Activated naive CD4-positive, alpha-beta T cell treated with anti-CD3 and anti-CD28 coated beads, Interleukin-2, amount 10 ng/mL, durations not matched to agents 7 days and 5 days (primary cell): ENCODE measurements around the gene ATP9A.
"Not testable (repeated sequence)": the region's sequence is repeated elsewhere in the genome, so short reads cannot be mapped to it uniquely, and the experiment has no call there.

ENCODE experiments used
- CTCF ChIA-PET: fragments of 350-600 bp; sonication (Branson Sonifier 250); formaldehyde crosslinking; loops from one replicate; lab custom pipeline; 2021; ENCODE audit warnings: antibody characterized with exemption; lab: Charles Lee
- DNase-seq: peaks from one replicate; pipeline ENCODE4 v3.0.0-alpha.2; 2020
- H3K27ac Mint-ChIP-seq: one replicate; pipeline ENCODE4 v1.8.0; 2021; ENCODE audit warnings: mild to moderate bottlenecking, moderate library complexity, mixed read lengths
- H3K27me3 Mint-ChIP-seq: one replicate; pipeline ENCODE4 v1.8.0; 2021; ENCODE audit warnings: mild to moderate bottlenecking, mixed read lengths
- H3K36me3 Mint-ChIP-seq: one replicate; pipeline ENCODE4 v1.8.0; 2021; ENCODE audit warnings: mixed read lengths
- H3K4me1 Mint-ChIP-seq: one replicate; pipeline ENCODE4 v1.8.0; 2021; ENCODE audit warnings: mixed read lengths
- H3K4me3 Mint-ChIP-seq: one replicate; pipeline ENCODE4 v1.8.0; 2021; ENCODE audit warnings: mild to moderate bottlenecking, moderate library complexity, mixed read lengths
- H3K9me3 Mint-ChIP-seq: one replicate; pipeline ENCODE4 v1.8.0; 2021; ENCODE audit warnings: mixed read lengths

The ATP9A gene

DNA sequence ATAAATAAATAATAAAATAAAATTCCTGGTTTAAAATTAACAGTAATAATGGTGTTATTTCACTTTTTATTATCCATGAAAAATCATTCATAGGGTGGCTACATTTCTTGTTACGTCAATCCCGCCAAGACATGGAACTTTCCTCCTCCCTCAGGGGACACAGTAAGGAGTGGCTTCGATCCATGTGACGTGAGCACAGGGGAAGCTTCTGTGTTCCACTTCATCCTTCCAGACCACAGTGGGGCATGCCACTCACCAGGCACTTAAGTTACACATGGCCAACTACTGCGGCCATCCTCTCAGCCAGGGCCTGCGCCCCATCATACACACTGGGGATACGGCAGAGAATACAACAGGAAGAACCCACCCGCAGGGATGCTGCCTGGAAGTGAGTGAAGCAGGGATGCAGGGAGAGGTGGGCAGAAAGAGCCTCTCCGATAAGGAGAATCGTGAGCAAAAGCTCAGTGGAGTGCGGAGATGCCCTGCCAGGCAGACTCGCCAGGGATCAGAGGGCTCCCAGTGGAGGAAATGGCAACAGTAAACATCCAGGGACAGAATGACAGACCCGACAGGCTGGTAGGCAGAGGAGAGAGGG is 75.3 kb downstream of the ATP9A start:
- no peaks in the 10 kb centered on the region for H3K36me3 Mint-ChIP-seq
- H3K9me3 Mint-ChIP-seq: no peaks in the 10 kb centered on the region
- H3K27ac Mint-ChIP-seq: no peak overlapping the region
- CTCF ChIA-PET: no interaction called here
- H3K4me1 Mint-ChIP-seq: peaks cover 13% of the 10 kb centered on the region
- no peak overlapping the region for H3K4me3 Mint-ChIP-seq
- no peak for DNase-seq
- peaks cover 41% of the 10 kb centered on the region for H3K27me3 Mint-ChIP-seq

DNA sequence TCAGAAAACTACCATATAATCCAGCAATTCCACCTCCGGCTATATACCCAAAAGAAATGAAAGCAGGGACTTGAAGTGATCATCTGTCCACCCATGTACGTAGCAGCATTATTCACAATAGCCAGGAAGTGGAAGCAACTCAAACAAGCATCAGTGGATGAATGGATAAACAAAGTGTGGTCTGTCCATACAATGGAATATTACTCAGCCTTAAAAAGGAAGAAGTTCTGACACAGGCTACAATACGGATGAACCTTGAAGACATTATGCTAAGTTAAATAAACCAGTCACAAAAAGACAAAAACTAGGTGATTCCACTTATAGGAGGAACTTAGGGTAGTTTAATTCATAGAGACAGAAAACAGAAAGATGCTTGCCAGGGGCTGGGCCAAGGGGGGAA is 76.5 kb downstream of the ATP9A start:
- H3K4me3 Mint-ChIP-seq: no peak overlapping the region
- no peak overlapping the region for H3K27ac Mint-ChIP-seq
- H3K9me3 Mint-ChIP-seq: no peaks in the 10 kb centered on the region
- no peaks in the 10 kb centered on the region for H3K36me3 Mint-ChIP-seq
- peaks cover 12% of the 10 kb centered on the region for H3K4me1 Mint-ChIP-seq
- no peak for DNase-seq
- peaks cover 36% of the 10 kb centered on the region for H3K27me3 Mint-ChIP-seq
- CTCF ChIA-PET: no interaction called here

DNA sequence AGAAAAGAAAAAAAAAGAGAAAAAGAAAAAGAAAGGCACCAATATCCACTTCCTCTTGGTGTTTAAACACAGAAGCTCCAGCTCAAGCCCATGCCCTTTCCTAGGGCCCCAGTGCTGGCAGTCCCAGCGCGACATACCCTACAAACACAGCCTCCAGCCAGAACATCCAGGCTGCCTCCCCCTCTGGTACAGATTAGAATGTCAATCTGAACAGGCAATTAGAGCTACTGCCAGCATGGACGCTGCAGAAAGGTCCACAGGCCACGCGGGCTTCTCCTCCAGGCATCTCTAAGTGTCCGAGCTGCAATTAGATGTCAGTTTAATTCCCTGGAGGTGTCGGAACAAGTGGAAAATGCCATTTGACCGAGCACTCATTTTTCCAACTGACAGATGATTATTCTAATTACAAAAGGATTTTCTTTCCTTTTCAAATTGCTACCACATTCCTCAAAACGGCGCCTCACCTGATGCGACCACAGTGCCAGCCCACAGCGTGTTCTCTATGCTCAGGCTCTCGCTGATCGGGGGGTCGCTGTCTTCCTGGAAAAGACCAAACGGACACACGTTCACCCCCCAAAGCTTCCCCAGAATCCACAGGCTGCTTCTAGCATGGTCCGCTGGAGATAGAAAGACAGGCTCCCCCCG is 79.5 kb downstream of the ATP9A start:
- Mint-ChIP-seq H3K27ac (no peak overlapping the region), H3K4me3 (no peak overlapping the region), H3K27me3 (peaks cover 11% of the 10 kb centered on the region), H3K36me3 (no peaks in the 10 kb centered on the region), H3K4me1 (no peaks in the 10 kb centered on the region), H3K9me3 (no peaks in the 10 kb centered on the region)
- no peak for DNase-seq
- CTCF ChIA-PET: interaction anchor here (1.0 kb wide), 1 partner anchor 13 kb away, joined by 4 read pairs; no protein-coding TSS in a partner anchor

DNA sequence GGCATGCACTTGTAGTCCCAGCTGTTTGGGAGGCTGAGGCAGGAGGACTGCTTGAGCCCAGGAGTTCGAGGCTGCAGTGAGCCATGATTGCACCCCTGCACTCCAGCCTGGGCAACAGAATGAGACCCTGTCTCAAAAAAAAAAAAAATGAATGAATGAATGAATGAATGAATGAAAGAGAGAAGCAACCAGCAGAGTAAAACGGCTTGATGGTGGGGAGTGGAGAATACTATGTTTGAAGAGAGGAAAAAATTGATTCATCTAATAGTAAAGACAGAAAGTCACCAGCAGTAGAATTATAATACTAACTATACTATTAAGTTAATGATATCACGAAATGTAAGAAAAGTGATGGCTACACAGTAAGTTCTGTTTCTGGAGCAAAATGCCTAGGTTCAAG is 80.6 kb downstream of the ATP9A start:
- no peaks in the 10 kb centered on the region for H3K9me3 Mint-ChIP-seq
- no peak for DNase-seq
- H3K4me3 Mint-ChIP-seq: no peak overlapping the region
- H3K27me3 Mint-ChIP-seq: peaks cover 7% of the 10 kb centered on the region
- H3K36me3 Mint-ChIP-seq: no peaks in the 10 kb centered on the region
- no peak overlapping the region for H3K27ac Mint-ChIP-seq
- no peaks in the 10 kb centered on the region for H3K4me1 Mint-ChIP-seq
- CTCF ChIA-PET: interaction anchor here (1.0 kb wide), 1 partner anchor 14 kb away, joined by 4 read pairs; no protein-coding TSS in a partner anchor

DNA sequence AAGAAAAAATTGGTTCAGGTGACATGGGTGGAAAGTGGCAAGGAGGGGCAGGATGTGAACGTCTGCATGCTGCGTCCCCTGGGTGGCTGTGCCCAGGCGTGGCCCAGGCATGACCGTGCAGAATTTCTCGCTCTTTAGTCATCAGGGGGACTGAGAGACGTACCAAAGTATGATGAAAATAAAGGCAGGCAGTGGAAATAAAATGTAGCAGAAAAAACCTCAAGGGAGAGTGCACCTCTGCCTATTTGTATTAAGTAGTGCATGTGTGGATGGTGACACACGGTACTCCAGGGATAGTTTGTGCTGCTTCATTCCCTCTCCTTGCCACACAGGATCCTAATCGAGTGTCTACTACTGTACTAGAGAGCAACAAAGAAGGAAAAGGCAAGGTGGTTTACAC is 81.1 kb downstream of the ATP9A start:
- H3K27me3 Mint-ChIP-seq: peaks cover 7% of the 10 kb centered on the region
- H3K4me3 Mint-ChIP-seq: no peak overlapping the region
- H3K4me1 Mint-ChIP-seq: no peaks in the 10 kb centered on the region
- CTCF ChIA-PET: no interaction called here
- no peaks in the 10 kb centered on the region for H3K36me3 Mint-ChIP-seq
- no peaks in the 10 kb centered on the region for H3K9me3 Mint-ChIP-seq
- DNase-seq: no peak
- no peak overlapping the region for H3K27ac Mint-ChIP-seq

DNA sequence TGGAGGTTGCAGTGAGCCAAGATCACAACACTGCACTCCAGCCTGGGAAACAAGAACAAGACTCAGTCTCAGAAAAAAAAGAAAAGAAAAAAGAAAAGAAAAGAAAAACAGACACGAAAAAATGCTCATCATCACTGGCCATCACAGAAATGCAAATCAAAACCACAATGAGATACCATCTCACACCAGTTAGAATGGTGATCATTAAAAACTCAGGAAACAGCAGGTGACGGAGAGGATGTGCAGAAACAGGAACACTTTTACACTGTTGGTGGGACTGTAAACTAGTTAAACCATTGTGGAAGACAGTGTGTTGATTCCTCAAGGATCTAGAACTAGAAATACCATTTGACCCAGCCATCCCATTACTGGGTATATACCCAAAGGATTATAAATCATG is 82.7 kb downstream of the ATP9A start:
- H3K4me1 Mint-ChIP-seq, DNase-seq, H3K27ac Mint-ChIP-seq, H3K4me3 Mint-ChIP-seq, H3K36me3 Mint-ChIP-seq, H3K9me3 Mint-ChIP-seq, CTCF ChIA-PET: not testable (repeated sequence)
- peaks cover 11% of the 10 kb centered on the region for H3K27me3 Mint-ChIP-seq

DNA sequence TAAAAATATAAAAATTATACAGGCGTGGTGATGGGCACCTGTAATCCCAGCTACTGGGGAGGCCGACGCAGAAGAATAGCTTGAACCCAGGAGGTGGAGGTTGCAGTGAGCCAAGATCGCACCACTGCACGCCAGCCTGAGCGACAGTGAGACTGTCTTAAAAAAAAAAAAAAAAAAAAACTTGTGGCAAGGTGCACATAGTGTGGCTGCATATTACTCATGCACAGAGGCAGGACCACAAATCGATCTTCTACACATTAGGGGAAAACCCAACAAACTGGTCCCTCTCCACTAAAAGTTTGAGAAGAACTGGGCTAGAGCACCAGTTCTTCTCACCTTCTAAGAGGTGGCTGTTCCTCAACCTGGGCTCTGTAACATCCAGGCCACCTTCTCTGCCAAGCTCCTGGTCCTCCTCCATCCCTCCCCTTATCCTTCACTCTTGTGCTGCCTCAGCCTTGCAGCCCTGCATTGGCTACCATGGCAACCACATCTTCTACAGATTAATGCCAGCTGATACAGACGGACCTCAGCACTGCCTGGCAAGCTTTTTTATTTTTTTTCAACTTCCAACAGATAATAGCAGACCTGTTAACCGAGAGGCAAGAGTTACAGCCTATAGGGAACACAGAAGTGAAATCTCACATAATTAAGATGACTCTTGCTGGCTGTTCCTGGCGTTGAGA is 88.0 kb downstream of the ATP9A start:
- no peak overlapping the region for H3K4me3 Mint-ChIP-seq
- peaks cover 15% of the 10 kb centered on the region for H3K27me3 Mint-ChIP-seq
- CTCF ChIA-PET: interaction anchor here (1.1 kb wide), 1 partner anchor 21 kb away, joined by 3 read pairs; no protein-coding TSS in a partner anchor
- DNase-seq: no peak
- no peaks in the 10 kb centered on the region for H3K36me3 Mint-ChIP-seq
- H3K9me3 Mint-ChIP-seq: no peaks in the 10 kb centered on the region
- H3K27ac Mint-ChIP-seq: no peak overlapping the region
- no peaks in the 10 kb centered on the region for H3K4me1 Mint-ChIP-seq

DNA sequence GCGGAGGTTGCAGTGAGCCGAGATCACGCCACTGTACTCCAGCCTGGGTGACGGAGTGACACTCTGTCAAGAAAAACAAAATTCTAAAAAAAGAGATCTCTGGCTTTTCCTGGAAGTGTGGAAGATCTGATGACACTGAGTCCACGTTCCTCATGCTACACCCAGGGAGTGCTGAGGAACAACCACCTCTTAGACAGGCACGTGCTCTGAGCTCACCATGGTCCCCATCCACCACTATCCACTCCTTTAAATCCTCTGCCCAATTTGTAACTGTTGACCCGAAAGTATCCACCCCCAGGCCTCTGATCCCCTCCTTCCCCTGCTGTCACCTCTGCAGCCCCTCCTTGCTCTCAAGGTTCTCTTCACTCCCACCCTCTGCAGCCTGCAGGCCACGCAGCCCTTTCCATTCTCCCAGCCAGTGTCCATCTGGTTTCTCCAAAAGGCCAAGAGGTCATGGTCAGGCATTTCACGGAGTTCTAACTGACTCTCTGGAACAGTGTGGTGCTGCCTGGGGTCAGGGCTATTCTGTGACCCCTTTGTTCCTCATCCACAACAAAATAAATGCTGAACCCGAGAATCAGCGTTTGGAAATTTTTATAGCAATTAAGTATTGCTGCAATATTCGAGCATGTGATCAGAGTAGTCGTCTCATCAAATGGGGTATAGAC is 88.8 kb downstream of the ATP9A start:
- DNase-seq: no peak
- Mint-ChIP-seq H3K4me3 (no peak overlapping the region), H3K9me3 (no peaks in the 10 kb centered on the region), H3K27ac (no peak overlapping the region), H3K4me1 (no peaks in the 10 kb centered on the region), H3K36me3 (no peaks in the 10 kb centered on the region), H3K27me3 (peaks cover 15% of the 10 kb centered on the region)
- CTCF ChIA-PET: no interaction called here

DNA sequence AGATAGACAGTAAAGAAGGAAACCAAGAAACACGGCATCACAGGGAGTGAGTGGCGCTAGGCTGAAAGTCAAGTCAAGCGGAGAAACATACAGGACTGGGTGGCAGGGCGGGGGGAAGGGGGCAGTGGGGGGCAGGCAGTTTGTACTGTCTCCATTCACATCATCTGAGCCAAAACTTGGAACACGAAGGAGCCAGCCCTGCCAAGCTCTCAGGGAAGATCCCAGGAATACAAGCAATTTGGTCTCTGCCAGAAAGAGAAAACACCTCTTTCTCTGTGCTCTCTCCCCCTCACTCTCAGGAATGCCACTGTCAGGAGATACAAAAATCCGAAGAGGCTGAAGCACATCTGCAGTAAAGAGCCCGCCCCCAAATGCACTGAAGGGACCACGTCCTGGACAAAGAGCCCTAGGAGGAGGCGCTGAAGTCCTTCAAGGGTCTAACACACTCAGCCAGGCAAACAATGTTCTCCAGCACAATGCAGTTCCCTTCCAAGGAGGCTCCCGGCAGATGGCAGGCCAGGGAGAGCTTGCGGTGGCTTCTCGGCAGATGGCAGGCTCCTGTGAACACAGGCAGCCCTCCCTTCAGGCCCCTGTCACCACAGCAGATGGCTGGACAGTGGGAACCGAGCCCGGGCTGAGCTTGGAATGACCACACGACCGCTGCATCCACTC is 90.0 kb downstream of the ATP9A start:
- no peak overlapping the region for H3K4me3 Mint-ChIP-seq
- CTCF ChIA-PET: no interaction called here

DNA sequence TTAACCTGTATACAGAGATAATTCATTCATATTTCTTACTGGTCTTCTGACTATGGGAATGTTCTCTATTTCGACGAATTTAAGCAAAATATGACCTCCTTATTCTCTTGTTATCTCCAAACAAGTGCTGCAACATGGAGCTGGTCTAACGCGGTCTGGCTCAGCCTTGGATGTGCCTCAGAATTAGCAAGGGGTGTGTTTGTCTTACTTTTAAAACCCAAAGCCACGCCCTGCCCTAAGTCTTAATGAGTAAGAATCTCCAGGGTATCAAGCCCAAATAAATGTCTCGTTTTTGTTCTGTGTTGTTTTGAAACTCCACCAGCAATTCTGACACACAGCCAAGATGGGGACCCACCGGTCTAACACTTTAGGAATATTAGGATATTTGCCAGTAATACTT is 99.2 kb downstream of the ATP9A start:
- Mint-ChIP-seq H3K27ac (no peak overlapping the region), H3K4me3 (no peak overlapping the region), H3K4me1 (peaks cover 9% of the 10 kb centered on the region), H3K9me3 (no peaks in the 10 kb centered on the region), H3K27me3 (peaks cover 26% of the 10 kb centered on the region), H3K36me3 (no peaks in the 10 kb centered on the region)
- CTCF ChIA-PET: no interaction called here
- no peak for DNase-seq

More for the DNA sequence above, 90.0 kb downstream of the ATP9A start:
- no peaks in the 10 kb centered on the region for H3K9me3 Mint-ChIP-seq
- no peak overlapping the region for H3K27ac Mint-ChIP-seq
- H3K36me3 Mint-ChIP-seq: no peaks in the 10 kb centered on the region
- peaks cover 18% of the 10 kb centered on the region for H3K27me3 Mint-ChIP-seq
- H3K4me1 Mint-ChIP-seq: no peaks in the 10 kb centered on the region
- DNase-seq: no peak

DNA sequence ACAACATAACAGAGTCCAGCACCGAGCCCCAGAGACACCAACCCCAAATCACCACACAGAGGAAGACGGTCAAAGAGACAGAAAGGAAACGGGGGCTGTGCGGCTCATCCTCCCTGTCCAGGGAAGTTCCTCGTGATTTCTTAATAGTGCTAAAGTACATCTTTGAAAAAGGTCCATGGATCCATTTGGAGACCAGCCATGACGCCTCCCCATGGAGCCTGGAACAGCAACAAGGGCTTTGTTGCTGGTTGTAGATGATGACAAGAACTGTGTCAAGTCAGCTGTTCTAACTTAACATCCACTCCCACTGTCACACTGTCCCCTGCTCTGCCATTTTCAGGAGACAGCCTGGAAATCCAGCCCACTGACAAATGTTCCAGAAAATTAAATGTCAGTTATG is 99.7 kb downstream of the ATP9A start:
- CTCF ChIA-PET: no interaction called here
- no peak for DNase-seq
- no peak overlapping the region for H3K4me3 Mint-ChIP-seq
- H3K36me3 Mint-ChIP-seq: no peaks in the 10 kb centered on the region
- peaks cover 25% of the 10 kb centered on the region for H3K27me3 Mint-ChIP-seq
- peaks cover 9% of the 10 kb centered on the region for H3K4me1 Mint-ChIP-seq
- H3K9me3 Mint-ChIP-seq: no peaks in the 10 kb centered on the region
- no peak overlapping the region for H3K27ac Mint-ChIP-seq

DNA sequence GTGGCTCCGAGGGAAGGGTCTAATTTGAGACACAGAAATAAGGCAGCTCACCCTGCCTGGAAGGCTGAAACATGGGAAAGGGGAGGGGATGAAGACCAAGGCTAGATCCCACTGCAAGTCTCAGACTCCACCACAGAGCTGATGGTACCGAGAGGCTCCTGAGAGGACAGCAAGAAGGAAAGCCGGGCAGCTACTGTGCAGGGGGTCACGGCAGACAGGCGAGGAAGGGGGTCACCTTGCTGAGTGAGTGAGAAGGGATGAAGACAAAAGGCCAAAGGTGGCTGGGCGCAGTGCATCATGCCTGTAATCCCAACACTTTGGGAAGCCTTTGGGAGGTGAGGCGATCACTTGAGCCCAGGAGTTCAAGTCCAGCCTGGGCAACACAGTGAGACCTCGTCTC is 100.7 kb downstream of the ATP9A start:
- CTCF ChIA-PET: interaction anchor here (1.0 to 1.1 kb wide), 2 partner anchors 33 to 359 kb away, joined by 3 to 4 read pairs; no protein-coding TSS in a partner anchor
- DNase-seq: no peak
- Mint-ChIP-seq H3K36me3 (no peaks in the 10 kb centered on the region), H3K27ac (peak overlapping the region; percentile 24), H3K4me1 (peaks cover 9% of the 10 kb centered on the region), H3K9me3 (no peaks in the 10 kb centered on the region), H3K27me3 (peaks cover 23% of the 10 kb centered on the region), H3K4me3 (no peak overlapping the region)

DNA sequence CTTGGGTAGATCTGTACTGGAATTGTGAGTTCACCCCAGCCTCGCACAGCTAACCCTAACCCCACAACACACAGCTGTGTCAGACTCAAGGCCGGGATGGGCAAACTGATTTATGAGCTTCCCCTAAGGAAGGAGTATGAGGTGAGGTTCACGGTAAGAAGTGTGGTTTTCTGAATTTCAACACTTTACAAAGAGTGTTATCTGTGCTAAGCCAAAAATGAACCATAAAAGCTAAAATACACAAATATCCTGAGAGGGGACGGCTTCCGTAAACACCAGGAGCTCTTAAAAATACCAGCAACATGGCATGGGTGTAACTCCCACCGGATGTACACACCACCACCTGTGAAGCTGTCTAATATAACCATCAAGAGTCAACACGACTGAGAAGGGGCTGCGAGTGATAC is 101.2 kb downstream of the ATP9A start:
- no peak for DNase-seq
- Mint-ChIP-seq H3K27ac (peak overlapping the region; percentile 24), H3K27me3 (peaks cover 23% of the 10 kb centered on the region), H3K36me3 (no peaks in the 10 kb centered on the region), H3K4me1 (peaks cover 11% of the 10 kb centered on the region), H3K4me3 (no peak overlapping the region), H3K9me3 (no peaks in the 10 kb centered on the region)
- CTCF ChIA-PET: interaction anchor here (1.0 to 1.1 kb wide), 2 partner anchors 34 to 359 kb away, joined by 3 to 4 read pairs; no protein-coding TSS in a partner anchor

DNA sequence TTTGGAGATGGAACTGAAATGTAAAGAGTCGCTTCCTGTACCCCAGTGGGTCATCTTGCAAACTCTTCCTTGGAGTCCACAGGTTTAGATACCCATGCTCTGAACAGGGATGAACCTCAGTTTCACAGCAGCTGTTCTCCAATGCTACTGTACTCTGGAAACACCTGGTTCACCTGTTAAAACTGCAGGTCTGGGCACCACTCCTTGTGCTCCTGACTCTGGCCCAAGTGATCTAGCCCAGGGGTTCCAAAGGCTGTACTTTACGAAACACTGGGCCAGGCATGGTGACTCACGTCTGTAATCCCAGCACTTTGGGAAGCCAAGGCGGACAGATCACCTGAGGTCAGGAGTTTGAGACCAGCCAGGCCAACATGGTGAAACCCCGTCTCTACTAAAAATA is 102.1 kb downstream of the ATP9A start:
- Mint-ChIP-seq H3K27ac (no peak overlapping the region), H3K4me3 (no peak overlapping the region), H3K36me3 (no peaks in the 10 kb centered on the region), H3K9me3 (no peaks in the 10 kb centered on the region), H3K4me1 (peaks cover 20% of the 10 kb centered on the region), H3K27me3 (peaks cover 21% of the 10 kb centered on the region)
- CTCF ChIA-PET: interaction anchor here (0.6 to 1.1 kb wide), 3 partner anchors 8 to 358 kb away, joined by 3 read pairs; no protein-coding TSS in a partner anchor
- no peak for DNase-seq
